HG02642 (cell line): ENCODE measurements around the gene SNRPA.
"Not testable (repeated sequence)": the region's sequence is repeated elsewhere in the genome, so short reads cannot be mapped to it uniquely, and the experiment has no call there.

Source experiments
- ATAC-seq: cut with Tn5 transposase; IDR thresholded peaks from one replicate; pipeline ENCODE4 v1.9.1; 2021; ENCODE audit warnings: mild to moderate bottlenecking; ENCODE audit not compliant: unreplicated experiment, poor library complexity

The SNRPA gene

GRCh38 chr19:40810160-40810559 is 59.2 kb downstream of the SNRPA start:
- ATAC-seq = no peak

GRCh38 chr19:40810649-40811408 is 59.8 kb downstream of the SNRPA start:
- ATAC-seq = peak; percentile 66

DNA sequence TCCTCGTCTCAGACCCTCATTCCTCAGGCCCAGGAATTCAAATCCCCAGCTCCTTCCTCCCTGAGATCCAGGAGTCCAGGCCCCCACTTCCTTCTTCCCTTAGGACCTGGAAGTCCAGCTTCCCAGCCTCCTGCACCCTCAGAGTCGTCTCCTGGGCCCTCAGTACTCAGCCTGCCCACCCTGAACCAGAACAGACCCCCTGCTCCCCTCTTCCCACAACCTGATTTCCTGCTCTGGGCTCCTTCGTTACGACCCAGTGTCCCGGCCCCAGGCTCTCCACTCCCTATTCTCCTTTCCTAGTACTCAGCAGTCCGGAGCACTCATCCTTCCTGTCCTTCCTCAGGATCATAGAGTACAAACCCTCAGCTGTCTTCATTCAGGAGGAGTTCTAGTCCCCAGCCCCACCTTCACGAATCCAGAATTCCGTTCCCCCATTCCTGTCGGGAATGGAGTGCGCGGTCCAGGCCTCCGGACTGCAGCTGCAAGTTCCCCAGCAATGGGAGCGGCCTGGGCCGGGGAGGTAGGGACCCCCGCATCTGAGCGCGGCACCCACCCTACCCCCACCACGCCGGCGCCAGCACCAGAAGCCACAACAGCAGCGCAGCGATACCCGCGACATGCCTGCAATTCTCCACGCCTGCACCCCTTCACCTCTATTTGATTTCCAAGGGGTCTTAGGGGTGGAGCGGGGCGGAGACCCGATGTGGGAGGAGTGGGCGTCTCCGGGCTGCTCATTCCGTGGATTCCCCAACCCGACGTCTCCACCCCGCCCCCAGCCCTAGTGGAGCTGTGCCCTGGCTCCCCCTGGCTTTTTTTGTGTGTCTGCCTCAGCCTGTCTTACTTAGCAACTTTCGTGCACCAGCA is 60.7 kb downstream of the SNRPA start:
- ATAC-seq = no peak

GRCh38 chr19:40812571-40812970 is 61.6 kb downstream of the SNRPA start:
- not testable (repeated sequence) for ATAC-seq

GRCh38 chr19:40813182-40813581 is 62.2 kb downstream of the SNRPA start:
- no peak for ATAC-seq
